HL-60 (cell line): ENCODE data around the gene TAB2.

ENCODE experiments used
- CTCF ChIP-seq: IDR thresholded peaks from one replicate; pipeline ENCODE4 v1.5.1; 2011; ENCODE audit warnings: low read length, control low read depth, inconsistent platforms; ENCODE audit not compliant: insufficient read depth
- SPI1 ChIP-seq: IDR thresholded peaks from 2 replicates; pipeline ENCODE4 v1.6.1; 2012; ENCODE audit warnings: low read depth, mild to moderate bottlenecking, borderline replicate concordance

- no peak for TF ChIP-seq SPI1
- no peak for TF ChIP-seq CTCF
Observed at GRCh38 chr6:149268768-149269167, 48.7 kb upstream of the TAB2 start.
